Suprapubic skin (tissue), 4 donors: ENCODE measurements around the gene SF3A2.

Source experiments
- POLR2A ChIP-seq, 2 donors: fragments of 450-650 bp; IDR thresholded peaks; one replicate each; pipeline ENCODE4 v1.6.1; 2017; ENCODE audit warnings: antibody characterized with exemption in 2 of 2, mild to moderate bottlenecking in 2 of 2, moderate library complexity in 2 of 2
- POLR2AphosphoS5 ChIP-seq, 3 donors: sonication (generic); formaldehyde crosslinking; IDR thresholded peaks; one replicate each; pipeline ENCODE4 v1.6.1; 2017; ENCODE audit warnings: antibody characterized with exemption in 3 of 3
- TF ChIP-seq, protein P1 (sequence below), 2 donors: fragments of 200-600 bp in 1 of 2; fragments of 450-650 bp in 1 of 2; sonication (generic) in 1 of 2; IDR thresholded peaks; one replicate each; pipeline ENCODE4 v1.5.1; 2016 to 2019; ENCODE audit warnings: antibody characterized with exemption in 2 of 2, mild to moderate bottlenecking in 1 of 2, moderate library complexity in 1 of 2

DNA sequence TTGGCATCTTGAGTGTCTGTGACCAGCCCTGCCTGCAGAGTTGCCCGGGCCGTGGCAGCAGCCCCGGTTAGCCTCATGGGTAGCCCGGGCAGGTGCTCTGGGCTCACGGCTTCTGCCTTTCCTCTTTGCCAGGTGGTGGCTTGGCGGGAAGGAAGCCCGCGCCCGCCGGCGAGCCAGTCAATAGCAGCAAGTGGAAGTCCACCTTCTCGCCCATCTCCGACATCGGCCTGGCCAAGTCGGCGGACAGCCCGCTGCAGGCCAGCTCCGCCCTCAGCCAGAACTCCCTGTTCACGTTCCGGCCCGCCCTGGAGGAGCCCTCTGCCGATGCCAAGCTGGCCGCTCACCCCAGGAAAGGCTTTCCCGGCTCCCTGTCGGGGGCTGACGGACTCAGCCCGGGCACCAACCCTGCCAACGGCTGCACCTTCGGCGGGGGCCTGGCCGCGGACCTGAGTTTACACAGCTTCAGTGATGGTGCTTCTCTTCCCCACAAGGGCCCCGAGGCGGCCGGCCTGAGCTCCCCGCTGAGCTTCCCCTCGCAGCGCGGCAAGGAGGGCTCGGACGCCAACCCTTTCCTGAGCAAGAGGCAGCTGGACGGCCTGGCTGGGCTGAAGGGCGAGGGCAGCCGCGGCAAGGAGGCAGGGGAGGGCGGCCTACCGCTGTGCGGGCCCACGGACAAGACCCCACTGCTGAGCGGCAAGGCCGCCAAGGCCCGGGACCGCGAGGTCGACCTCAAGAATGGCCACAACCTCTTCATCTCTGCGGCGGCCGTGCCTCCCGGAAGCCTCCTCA lies 10.4 kb upstream of the SF3A2 start:
- TF ChIP-seq POLR2AphosphoS5 (IDR thresholded peaks at IDR 0.05) (no peak), POLR2A (IDR thresholded peaks at IDR 0.05) (no peak)
- TF ChIP-seq, protein P1, sequence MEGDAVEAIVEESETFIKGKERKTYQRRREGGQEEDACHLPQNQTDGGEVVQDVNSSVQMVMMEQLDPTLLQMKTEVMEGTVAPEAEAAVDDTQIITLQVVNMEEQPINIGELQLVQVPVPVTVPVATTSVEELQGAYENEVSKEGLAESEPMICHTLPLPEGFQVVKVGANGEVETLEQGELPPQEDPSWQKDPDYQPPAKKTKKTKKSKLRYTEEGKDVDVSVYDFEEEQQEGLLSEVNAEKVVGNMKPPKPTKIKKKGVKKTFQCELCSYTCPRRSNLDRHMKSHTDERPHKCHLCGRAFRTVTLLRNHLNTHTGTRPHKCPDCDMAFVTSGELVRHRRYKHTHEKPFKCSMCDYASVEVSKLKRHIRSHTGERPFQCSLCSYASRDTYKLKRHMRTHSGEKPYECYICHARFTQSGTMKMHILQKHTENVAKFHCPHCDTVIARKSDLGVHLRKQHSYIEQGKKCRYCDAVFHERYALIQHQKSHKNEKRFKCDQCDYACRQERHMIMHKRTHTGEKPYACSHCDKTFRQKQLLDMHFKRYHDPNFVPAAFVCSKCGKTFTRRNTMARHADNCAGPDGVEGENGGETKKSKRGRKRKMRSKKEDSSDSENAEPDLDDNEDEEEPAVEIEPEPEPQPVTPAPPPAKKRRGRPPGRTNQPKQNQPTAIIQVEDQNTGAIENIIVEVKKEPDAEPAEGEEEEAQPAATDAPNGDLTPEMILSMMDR (IDR thresholded peaks at IDR 0.05): no peak
